ENCODE measurements around the gene MINDY4.

DNA sequence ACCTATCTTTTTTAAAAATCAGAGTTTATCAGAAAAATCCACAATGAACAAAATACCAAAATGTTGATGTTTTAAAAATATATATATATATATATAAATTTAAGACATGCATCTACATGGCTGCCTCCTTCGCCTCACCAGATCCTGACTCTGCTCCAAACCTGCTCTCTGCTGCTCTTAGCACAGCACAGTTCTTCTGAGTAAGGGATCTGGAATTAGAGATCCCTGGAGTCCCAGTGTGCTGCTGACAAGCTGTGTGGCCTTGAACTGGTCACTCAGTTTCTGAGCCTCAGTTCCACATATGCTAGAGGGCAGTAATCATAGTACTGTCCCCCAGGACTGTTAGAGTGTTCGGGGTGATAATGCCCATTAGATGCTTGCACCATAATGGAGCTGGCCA lies 87.4 kb downstream of the MINDY4 start:
- no peak for TF ChIP-seq TOPORS (CRISPR knock-in tag; IDR thresholded peaks at IDR 0.05)
- no peak for TF ChIP-seq ZNF136 (CRISPR knock-in tag; IDR thresholded peaks at IDR 0.05; ENCODE audit: low read depth)
- TF ChIP-seq HOMEZ (CRISPR knock-in tag; IDR thresholded peaks at IDR 0.05; ENCODE audit: low read depth): no peak
- no peak for TF ChIP-seq EZH2 (conservative IDR thresholded peaks at IDR 0.05; ENCODE audit: low read depth, low read length)
- TF ChIP-seq MAFK (conservative IDR thresholded peaks at IDR 0.05 in 1 of 2, IDR thresholded peaks at IDR 0.05 in 1 of 2; ENCODE audit: low read length in 2 of 2): no peak
- TF ChIP-seq THAP11 (CRISPR knock-in tag; IDR thresholded peaks at IDR 0.05): no peak
- TF ChIP-seq TFE3 (CRISPR knock-in tag; IDR thresholded peaks at IDR 0.05): no peak
- TF ChIP-seq, protein P1, sequence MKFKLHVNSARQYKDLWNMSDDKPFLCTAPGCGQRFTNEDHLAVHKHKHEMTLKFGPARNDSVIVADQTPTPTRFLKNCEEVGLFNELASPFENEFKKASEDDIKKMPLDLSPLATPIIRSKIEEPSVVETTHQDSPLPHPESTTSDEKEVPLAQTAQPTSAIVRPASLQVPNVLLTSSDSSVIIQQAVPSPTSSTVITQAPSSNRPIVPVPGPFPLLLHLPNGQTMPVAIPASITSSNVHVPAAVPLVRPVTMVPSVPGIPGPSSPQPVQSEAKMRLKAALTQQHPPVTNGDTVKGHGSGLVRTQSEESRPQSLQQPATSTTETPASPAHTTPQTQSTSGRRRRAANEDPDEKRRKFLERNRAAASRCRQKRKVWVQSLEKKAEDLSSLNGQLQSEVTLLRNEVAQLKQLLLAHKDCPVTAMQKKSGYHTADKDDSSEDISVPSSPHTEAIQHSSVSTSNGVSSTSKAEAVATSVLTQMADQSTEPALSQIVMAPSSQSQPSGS (CRISPR knock-in tag; IDR thresholded peaks at IDR 0.05): no peak
- TF ChIP-seq RAD21 (CRISPR knock-in tag; IDR thresholded peaks at IDR 0.05): no peak
- TF ChIP-seq ZNF143 (CRISPR knock-in tag; IDR thresholded peaks at IDR 0.05): no peak
- TF ChIP-seq SALL2 (CRISPR knock-in tag; IDR thresholded peaks at IDR 0.05): no peak
- no peak for TF ChIP-seq JUNB (CRISPR knock-in tag; IDR thresholded peaks at IDR 0.05; ENCODE audit: borderline replicate concordance)

Data from HepG2 (cell line).